ENCODE data around the gene TRIM69.

Gene TRIM69

GRCh38 chr15:44812029-44812517 is 75.7 kb downstream of the TRIM69 start:
- H3K4me3 ChIP-seq (ENCODE audit: low read depth, low read length, poor library complexity, severe bottlenecking): no peak overlapping the region
- H3K4me1 ChIP-seq (ENCODE audit: insufficient read depth, low read length, severe bottlenecking): no peaks in the 10 kb centered on the region
- no peaks in the 10 kb centered on the region for H3F3A ChIP-seq (ENCODE audit: insufficient read depth, low read length)
- no peaks in the 10 kb centered on the region for H3K79me2 ChIP-seq (ENCODE audit: insufficient read depth, low read length)
- H3K4me2 ChIP-seq (ENCODE audit: low read length): no peak overlapping the region
- H3K9me2 ChIP-seq (ENCODE audit: low read depth, low read length): no peaks in the 10 kb centered on the region
- TF ChIP-seq CTCF (IDR thresholded peaks at IDR 0.05; ENCODE audit: low read length): no peak
- TF ChIP-seq EZH2 (IDR thresholded peaks at IDR 0.05; ENCODE audit: borderline replicate concordance, low read length): no peak
- H3K9me3 ChIP-seq (ENCODE audit: low read length): no peaks in the 10 kb centered on the region
- no peak overlapping the region for H3K27ac ChIP-seq (ENCODE audit: low read depth, low read length, poor library complexity, severe bottlenecking)
- H4K20me1 ChIP-seq (ENCODE audit: insufficient read depth, low read length): no peaks in the 10 kb centered on the region
- no peak overlapping the region for H2AFZ ChIP-seq (ENCODE audit: low read length)
- no peak overlapping the region for H3K9ac ChIP-seq (ENCODE audit: low read length)
- H3K36me3 ChIP-seq (ENCODE audit: insufficient read depth, low read length): no peaks in the 10 kb centered on the region
- no peaks in the 10 kb centered on the region; the same call in 1 of the 2 replicates for H3K27me3 ChIP-seq (ENCODE audit: insufficient read depth, low read length)

- TF ChIP-seq EZH2 (IDR thresholded peaks at IDR 0.05; ENCODE audit: borderline replicate concordance, low read length): no peak
- TF ChIP-seq CTCF (IDR thresholded peaks at IDR 0.05; ENCODE audit: low read length): no peak
- H3K9me2 ChIP-seq (ENCODE audit: low read depth, low read length): no peaks in the 10 kb centered on the region
These were observed 76.9 kb downstream of the TRIM69 start for GRCh38 chr15:44813231-44813630.

More at GRCh38 chr15:44813231-44813630, 76.9 kb downstream of the TRIM69 start:
- no peaks in the 10 kb centered on the region for H3K36me3 ChIP-seq (ENCODE audit: insufficient read depth, low read length)
- no peak overlapping the region for H3K27ac ChIP-seq (ENCODE audit: low read depth, low read length, poor library complexity, severe bottlenecking)
- no peak overlapping the region for H2AFZ ChIP-seq (ENCODE audit: low read length)
- no peaks in the 10 kb centered on the region for H3K4me1 ChIP-seq (ENCODE audit: insufficient read depth, low read length, severe bottlenecking)
- no peak overlapping the region for H3K4me2 ChIP-seq (ENCODE audit: low read length)
- no peaks in the 10 kb centered on the region for H4K20me1 ChIP-seq (ENCODE audit: insufficient read depth, low read length)
- no peak overlapping the region for H3K4me3 ChIP-seq (ENCODE audit: low read depth, low read length, poor library complexity, severe bottlenecking)
- H3F3A ChIP-seq (ENCODE audit: insufficient read depth, low read length): no peaks in the 10 kb centered on the region
- no peaks in the 10 kb centered on the region for H3K9me3 ChIP-seq (ENCODE audit: low read length)
- no peaks in the 10 kb centered on the region for H3K79me2 ChIP-seq (ENCODE audit: insufficient read depth, low read length)
- H3K27me3 ChIP-seq (ENCODE audit: insufficient read depth, low read length): no peaks in the 10 kb centered on the region; the same call in 1 of the 2 replicates
- no peak overlapping the region for H3K9ac ChIP-seq (ENCODE audit: low read length)

All from OCI-LY1 (cell line).